Muscle layer of colon (tissue), 2 donors: ENCODE measurements around the gene ARHGAP25.

ENCODE experiments used
- H3K27ac ChIP-seq: one replicate; pipeline ENCODE4 v1.7.0; 2013; ENCODE audit warnings: low read depth, mild to moderate bottlenecking, low read length, moderate library complexity
- H3K27me3 ChIP-seq, 2 donors: one replicate each; pipeline ENCODE4 v1.7.0; 2013; ENCODE audit warnings: low read length in 2 of 2, mild to moderate bottlenecking in 2 of 2; ENCODE audit not compliant: insufficient read depth in 2 of 2, control insufficient read depth in 1 of 2
- H3K36me3 ChIP-seq: one replicate; pipeline ENCODE4 v1.7.0; 2013; ENCODE audit warnings: mild to moderate bottlenecking, low read length; ENCODE audit not compliant: insufficient read depth
- H3K4me1 ChIP-seq: one replicate; pipeline ENCODE4 v1.7.0; 2013; ENCODE audit warnings: mild to moderate bottlenecking, low read length; ENCODE audit not compliant: insufficient read depth
- H3K4me3 ChIP-seq, 2 donors: one replicate each; pipeline ENCODE4 v1.7.0; 2013; ENCODE audit warnings: low read length in 2 of 2, low read depth in 1 of 2, mild to moderate bottlenecking in 1 of 2, moderate library complexity in 1 of 2
- H3K9ac ChIP-seq: one replicate; pipeline ENCODE4 v1.7.0; 2013; ENCODE audit warnings: low read length
- H3K9me3 ChIP-seq: one replicate; pipeline ENCODE4 v1.7.0; 2013; ENCODE audit warnings: mild to moderate bottlenecking, low read length
- donor health status: abdominal sarcoma.
- donor health status: Adenocarcinoma of cecum.

The ARHGAP25 gene

GRCh38 chr2:68828887-68829708 is 94.5 kb downstream of the ARHGAP25 start:
- H3K9ac ChIP-seq, result no peak overlapping the region
- peak overlapping the region; percentile 70 for H3K27ac ChIP-seq
- H3K36me3 ChIP-seq, result no peaks in the 10 kb centered on the region
- H3K9me3 ChIP-seq, result no peaks in the 10 kb centered on the region
- no peaks in the 10 kb centered on the region for H3K27me3 ChIP-seq
- peaks cover 40% of the 10 kb centered on the region for H3K4me1 ChIP-seq
- H3K4me3 ChIP-seq, result no peak overlapping the region

GRCh38 chr2:68829749-68830148 is 95.1 kb downstream of the ARHGAP25 start:
- Histone ChIP-seq H3K4me1 (peaks cover 40% of the 10 kb centered on the region), H3K9me3 (no peaks in the 10 kb centered on the region), H3K4me3 (no peak overlapping the region), H3K27me3 (no peaks in the 10 kb centered on the region), H3K9ac (no peak overlapping the region), H3K36me3 (no peaks in the 10 kb centered on the region), H3K27ac (peak overlapping the region; percentile 27)

GRCh38 chr2:68831686-68832232 is 97.1 kb downstream of the ARHGAP25 start:
- peaks cover 40% of the 10 kb centered on the region for H3K4me1 ChIP-seq
- H3K9me3 ChIP-seq, result no peaks in the 10 kb centered on the region
- H3K27me3 ChIP-seq, result no peaks in the 10 kb centered on the region
- no peak overlapping the region for H3K9ac ChIP-seq
- no peak overlapping the region for H3K4me3 ChIP-seq
- H3K36me3 ChIP-seq, result no peaks in the 10 kb centered on the region
- peak overlapping the region; percentile 25 for H3K27ac ChIP-seq

- Histone ChIP-seq H3K4me3 (no peak overlapping the region), H3K27ac (peak overlapping the region; percentile 25), H3K9me3 (no peaks in the 10 kb centered on the region), H3K9ac (no peak overlapping the region), H3K36me3 (no peaks in the 10 kb centered on the region), H3K4me1 (peaks cover 40% of the 10 kb centered on the region), H3K27me3 (no peaks in the 10 kb centered on the region)
Observed at GRCh38 chr2:68832233-68832869, 97.7 kb downstream of the ARHGAP25 start.

GRCh38 chr2:68833162-68833561 is 98.6 kb downstream of the ARHGAP25 start:
- Histone ChIP-seq H3K9me3 (no peaks in the 10 kb centered on the region), H3K9ac (no peak overlapping the region), H3K27me3 (no peaks in the 10 kb centered on the region), H3K4me1 (peaks cover 38% of the 10 kb centered on the region), H3K27ac (no peak overlapping the region), H3K36me3 (no peaks in the 10 kb centered on the region), H3K4me3 (no peak overlapping the region)

GRCh38 chr2:68834737-68835376 is 100.2 kb downstream of the ARHGAP25 start:
- no peaks in the 10 kb centered on the region for H3K36me3 ChIP-seq
- H3K27ac ChIP-seq, result no peak overlapping the region
- no peaks in the 10 kb centered on the region for H3K9me3 ChIP-seq
- peaks cover 22% of the 10 kb centered on the region for H3K4me1 ChIP-seq
- no peak overlapping the region for H3K4me3 ChIP-seq
- no peaks in the 10 kb centered on the region for H3K27me3 ChIP-seq
- H3K9ac ChIP-seq, result no peak overlapping the region

GRCh38 chr2:68835621-68836020 is 101.0 kb downstream of the ARHGAP25 start:
- Histone ChIP-seq H3K9me3 (no peaks in the 10 kb centered on the region), H3K9ac (no peak overlapping the region), H3K36me3 (no peaks in the 10 kb centered on the region), H3K27ac (no peak overlapping the region), H3K4me1 (peaks cover 22% of the 10 kb centered on the region), H3K27me3 (no peaks in the 10 kb centered on the region), H3K4me3 (no peak overlapping the region)

GRCh38 chr2:68837164-68837860 is 102.7 kb downstream of the ARHGAP25 start:
- H3K36me3 ChIP-seq, result no peaks in the 10 kb centered on the region
- H3K9ac ChIP-seq, result no peak overlapping the region
- H3K4me1 ChIP-seq, result peaks cover 8% of the 10 kb centered on the region
- H3K9me3 ChIP-seq, result no peaks in the 10 kb centered on the region
- no peak overlapping the region for H3K4me3 ChIP-seq
- no peaks in the 10 kb centered on the region for H3K27me3 ChIP-seq
- H3K27ac ChIP-seq, result no peak overlapping the region

GRCh38 chr2:68837861-68838341 is 103.3 kb downstream of the ARHGAP25 start:
- Histone ChIP-seq H3K4me1 (peaks cover 2% of the 10 kb centered on the region), H3K27me3 (no peaks in the 10 kb centered on the region), H3K4me3 (no peak overlapping the region), H3K36me3 (no peaks in the 10 kb centered on the region), H3K9ac (no peak overlapping the region), H3K9me3 (no peaks in the 10 kb centered on the region), H3K27ac (no peak overlapping the region)

- H3K9ac ChIP-seq, result no peak overlapping the region
- no peaks in the 10 kb centered on the region for H3K36me3 ChIP-seq
- no peak overlapping the region for H3K4me3 ChIP-seq
- H3K27ac ChIP-seq, result no peak overlapping the region
- H3K4me1 ChIP-seq, result no peaks in the 10 kb centered on the region
- H3K9me3 ChIP-seq, result no peaks in the 10 kb centered on the region
- H3K27me3 ChIP-seq, result no peaks in the 10 kb centered on the region
Observed at GRCh38 chr2:68838641-68839040, 104.0 kb downstream of the ARHGAP25 start.
